Hepatocyte (in vitro differentiated cells): ENCODE results near the gene TAS2R1. TPM values are rescaled to one million over a fixed set of nuclear protein-coding genes. Genes with fewer than 3 reads are reported as not detected.

Experiments
- DNase-seq: peaks from one replicate; pipeline ENCODE4 v3.0.0-alpha.2; 2016; ENCODE audit warnings: low spot score
- H2AFZ ChIP-seq: fragments of 200-600 bp; sonication (generic); 2 replicates; pipeline ENCODE4 v1.6.0; 2016; ENCODE audit warnings: antibody characterized with exemption, mild to moderate bottlenecking
- H3K27ac ChIP-seq: fragments of 200-600 bp; sonication (generic); 2 replicates; pipeline ENCODE4 v1.5.1; 2016; ENCODE audit warnings: mild to moderate bottlenecking
- H3K27me3 ChIP-seq: fragments of 200-600 bp; sonication (generic); 2 replicates; pipeline ENCODE4 v1.6.1; 2016
- H3K36me3 ChIP-seq: fragments of 200-600 bp; sonication (generic); replicated peaks from 2 replicates; pipeline ENCODE4 v1.5.1; 2016; ENCODE audit warnings: low read depth; ENCODE audit not compliant: insufficient read depth
- H3K4me1 ChIP-seq: fragments of 200-600 bp; sonication (generic); 2 replicates; pipeline ENCODE4 v1.5.1; 2016; ENCODE audit warnings: mild to moderate bottlenecking, moderate library complexity; ENCODE audit not compliant: insufficient read depth
- H3K4me2 ChIP-seq: fragments of 200-600 bp; sonication (generic); 2 replicates; pipeline ENCODE4 v1.6.0; 2016
- H3K4me3 ChIP-seq: fragments of 200-600 bp; sonication (generic); 2 replicates; pipeline ENCODE4 v1.5.1; 2016; ENCODE audit warnings: mild to moderate bottlenecking
- H3K79me2 ChIP-seq: fragments of 200-600 bp; sonication (generic); 2 replicates; pipeline ENCODE4 v1.6.0; 2017; ENCODE audit warnings: mild to moderate bottlenecking
- H3K9me2 ChIP-seq: fragments of 200-600 bp; sonication (generic); replicated peaks from 2 replicates; pipeline ENCODE4 v1.6.0; 2017; ENCODE audit warnings: mild to moderate bottlenecking; ENCODE audit not compliant: insufficient read depth
- H3K9me3 ChIP-seq: fragments of 200-600 bp; sonication (generic); 2 replicates; pipeline ENCODE4 v1.5.1; 2016; ENCODE audit warnings: low read depth, mild to moderate bottlenecking
- H4K20me1 ChIP-seq: fragments of 200-600 bp; sonication (generic); 2 replicates; pipeline ENCODE4 v1.6.0; 2016; ENCODE audit warnings: mild to moderate bottlenecking; ENCODE audit not compliant: insufficient read depth, poor library complexity, severe bottlenecking
- CTCF ChIP-seq: fragments of 200-600 bp; sonication (generic); IDR thresholded peaks from 2 replicates; pipeline ENCODE4 v1.5.1; 2016; ENCODE audit warnings: antibody characterized with exemption, mild to moderate bottlenecking; ENCODE audit not compliant: poor library complexity
- EZH2 ChIP-seq: fragments of 200-600 bp; sonication (generic); IDR thresholded peaks from 2 replicates; pipeline ENCODE4 v1.6.1; 2016; ENCODE audit warnings: antibody characterized with exemption, mild to moderate bottlenecking, borderline replicate concordance
- EZH2phosphoT487 ChIP-seq: fragments of 200-600 bp; sonication (generic); IDR thresholded peaks from one replicate; pipeline ENCODE4 v1.6.1; 2018; ENCODE audit warnings: antibody characterized with exemption, mild to moderate bottlenecking, low read depth, moderate library complexity; ENCODE audit not compliant: unreplicated experiment, severe bottlenecking
- WGBS: methylation state at CpG from one replicate; pipeline ENCODE4 v1.1.6; 2016; ENCODE audit warnings: low lambda C conversion rate; ENCODE audit errors: missing lambda C conversion rate; 5-methylcytosine and 5-hydroxymethylcytosine counted together
- polyA plus RNA-seq: library from polyadenylated mRNA; unstranded; fragments of >200 nt; fragmentation: Nextera tagmentation; extraction: Ambion mirVana; gene quantifications from 2 replicates; pipeline ENCODE4 v1.2.1, GENCODE V29; 2016
- total RNA-seq: library from RNA; depleted of rRNA; stranded (reverse); fragments of >200 nt; gene quantifications from 2 replicates; pipeline ENCODE4 v1.2.3, GENCODE V29; 2014

The TAS2R1 gene
- total and polyA plus RNA-seq, 2 experiments from 2014 or later = 1.0 TPM; not detected in 1

DNA sequence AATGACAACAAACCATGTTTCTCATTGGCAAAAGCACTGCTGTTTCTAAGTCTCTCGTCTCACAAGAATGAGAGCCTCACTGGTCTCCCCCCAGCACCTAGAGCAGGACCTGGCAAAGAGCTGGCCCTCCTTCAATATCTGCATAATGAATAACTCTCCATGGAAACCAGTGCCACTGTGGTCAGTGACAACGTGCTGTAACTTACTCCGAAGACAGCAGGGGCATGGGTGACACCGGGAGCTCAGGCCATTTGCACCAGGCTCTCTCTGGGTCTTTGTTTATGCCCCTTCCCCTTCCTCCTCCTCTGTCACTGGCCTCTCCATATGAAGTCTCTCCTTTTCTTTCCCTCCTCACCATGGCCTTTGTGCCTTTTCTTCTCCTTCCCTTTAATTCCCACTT, 33.3 kb downstream of the TAS2R1 start:
- H3K79me2 ChIP-seq = no peaks in the 10 kb centered on the region
- H3K9me2 ChIP-seq = no peaks in the 10 kb centered on the region
- H3K4me1 ChIP-seq = peaks cover 6% of the 10 kb centered on the region
- peak overlapping the region; percentile 72 for H3K27ac ChIP-seq
- no peaks in the 10 kb centered on the region for H3K27me3 ChIP-seq
- no peak for TF ChIP-seq EZH2phosphoT487
- no peak for TF ChIP-seq EZH2
- no peak for TF ChIP-seq CTCF
- H3K4me3 ChIP-seq = no peak overlapping the region
- peak overlapping the region; percentile 50 for H3K4me2 ChIP-seq
- no peaks in the 10 kb centered on the region for H4K20me1 ChIP-seq
- H3K36me3 ChIP-seq = no peaks in the 10 kb centered on the region
- DNase-seq = no peak
- H2AFZ ChIP-seq = peak overlapping the region; percentile 2
- 22% methylated on average over 4 of the region's 4 CpGs for WGBS
- no peaks in the 10 kb centered on the region for H3K9me3 ChIP-seq

DNA sequence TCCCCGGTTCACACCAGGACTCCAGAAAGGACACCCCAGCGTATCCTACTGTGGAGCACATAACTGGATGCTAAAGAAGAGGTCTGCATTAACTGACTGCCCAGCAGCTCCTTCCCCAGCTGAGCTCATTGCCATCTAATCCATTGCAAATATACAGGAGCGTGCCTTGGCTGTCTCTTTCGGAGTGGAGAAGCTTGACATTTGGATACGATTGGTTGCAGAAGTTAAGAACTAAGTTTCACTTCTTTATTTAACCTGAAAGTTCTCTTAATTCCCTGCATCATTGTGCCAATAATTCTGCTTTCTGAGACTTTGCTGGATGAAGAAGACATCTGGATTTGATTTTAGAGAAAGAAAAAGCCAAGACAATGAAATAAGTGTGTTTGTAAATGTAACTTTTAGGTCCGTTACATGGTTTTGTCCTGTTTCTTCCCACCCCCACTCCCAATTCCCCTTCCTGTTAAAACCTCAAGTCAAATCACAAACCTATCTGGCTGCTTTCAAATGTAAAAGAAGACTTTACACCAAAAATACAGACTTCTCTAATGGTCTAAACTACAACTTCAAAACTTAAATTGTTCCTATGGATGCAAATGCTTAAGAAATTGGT, 33.9 kb downstream of the TAS2R1 start:
- Histone ChIP-seq H3K27me3 (no peaks in the 10 kb centered on the region), H3K79me2 (no peaks in the 10 kb centered on the region), H3K4me2 (peak overlapping the region; percentile 50), H3K27ac (peak overlapping the region; percentile 72), H3K9me3 (no peaks in the 10 kb centered on the region), H4K20me1 (no peaks in the 10 kb centered on the region), H2AFZ (peak overlapping the region; percentile 2), H3K4me1 (peaks cover 6% of the 10 kb centered on the region), H3K4me3 (no peak overlapping the region), H3K36me3 (no peaks in the 10 kb centered on the region), H3K9me2 (no peaks in the 10 kb centered on the region)
- WGBS = 33% methylated on average over 6 of the region's 6 CpGs
- DNase-seq = no peak
- TF ChIP-seq CTCF (no peak), EZH2 (no peak), EZH2phosphoT487 (no peak)

- H3K27ac ChIP-seq = no peak overlapping the region
Observed at GRCh38 chr5:9594913-9595312, 35.2 kb downstream of the TAS2R1 start.

More at GRCh38 chr5:9594913-9595312, 35.2 kb downstream of the TAS2R1 start:
- no peak for TF ChIP-seq EZH2phosphoT487
- TF ChIP-seq EZH2 = no peak
- no peak for TF ChIP-seq CTCF
- no peaks in the 10 kb centered on the region for H4K20me1 ChIP-seq
- H3K36me3 ChIP-seq = no peaks in the 10 kb centered on the region
- no peak overlapping the region for H2AFZ ChIP-seq
- H3K4me3 ChIP-seq = no peak overlapping the region
- H3K9me3 ChIP-seq = no peaks in the 10 kb centered on the region
- peaks cover 6% of the 10 kb centered on the region for H3K4me1 ChIP-seq
- DNase-seq = no peak
- no peaks in the 10 kb centered on the region for H3K9me2 ChIP-seq
- no peaks in the 10 kb centered on the region for H3K27me3 ChIP-seq
- H3K79me2 ChIP-seq = no peaks in the 10 kb centered on the region
- no peak overlapping the region for H3K4me2 ChIP-seq
